ENCODE measurements around the gene CHRNA7.
"Not testable (repeated sequence)": the region's sequence is repeated elsewhere in the genome, so short reads cannot be mapped to it uniquely, and the experiment has no call there.

The CHRNA7 gene

GRCh38 chr15:32180579-32180978, 150.3 kb downstream of the CHRNA7 start:
- H3K27me3 ChIP-seq (ENCODE audit: control insufficient read depth in 1 of 2, insufficient read depth in 2 of 2, low read length in 2 of 2); H3K9me3 ChIP-seq (ENCODE audit: control insufficient read depth in 2 of 2, low read length in 2 of 2); H3K27ac ChIP-seq (ENCODE audit: low read length); H3K4me1 ChIP-seq (ENCODE audit: control insufficient read depth, insufficient read depth, low read length); H3K36me3 ChIP-seq (ENCODE audit: control insufficient read depth in 2 of 2, insufficient read depth in 2 of 2, low read length in 2 of 2); H3K9ac ChIP-seq (ENCODE audit: low read length in 2 of 2); H3K4me3 ChIP-seq (ENCODE audit: low read length in 2 of 2): not testable (repeated sequence)

- H3K9ac ChIP-seq (ENCODE audit: low read length in 2 of 2); H3K9me3 ChIP-seq (ENCODE audit: control insufficient read depth in 2 of 2, low read length in 2 of 2); H3K4me1 ChIP-seq (ENCODE audit: control insufficient read depth, insufficient read depth, low read length); H3K4me3 ChIP-seq (ENCODE audit: low read length in 2 of 2); H3K27ac ChIP-seq (ENCODE audit: low read length); H3K27me3 ChIP-seq (ENCODE audit: control insufficient read depth in 1 of 2, insufficient read depth in 2 of 2, low read length in 2 of 2); H3K36me3 ChIP-seq (ENCODE audit: control insufficient read depth in 2 of 2, insufficient read depth in 2 of 2, low read length in 2 of 2): not testable (repeated sequence)
Measured at GRCh38 chr15:32193780-32194179, 163.5 kb downstream of the CHRNA7 start.

GRCh38 chr15:32196206-32196605, 165.9 kb downstream of the CHRNA7 start:
- not testable (repeated sequence) for H3K9me3 ChIP-seq (ENCODE audit: control insufficient read depth in 2 of 2, low read length in 2 of 2); H3K27ac ChIP-seq (ENCODE audit: low read length); H3K36me3 ChIP-seq (ENCODE audit: control insufficient read depth in 2 of 2, insufficient read depth in 2 of 2, low read length in 2 of 2); H3K27me3 ChIP-seq (ENCODE audit: control insufficient read depth in 1 of 2, insufficient read depth in 2 of 2, low read length in 2 of 2); H3K4me3 ChIP-seq (ENCODE audit: low read length in 2 of 2); H3K9ac ChIP-seq (ENCODE audit: low read length in 2 of 2); H3K4me1 ChIP-seq (ENCODE audit: control insufficient read depth, insufficient read depth, low read length)

- H3K36me3 ChIP-seq (ENCODE audit: control insufficient read depth in 2 of 2, insufficient read depth in 2 of 2, low read length in 2 of 2); H3K27ac ChIP-seq (ENCODE audit: low read length); H3K27me3 ChIP-seq (ENCODE audit: control insufficient read depth in 1 of 2, insufficient read depth in 2 of 2, low read length in 2 of 2); H3K4me3 ChIP-seq (ENCODE audit: low read length in 2 of 2); H3K4me1 ChIP-seq (ENCODE audit: control insufficient read depth, insufficient read depth, low read length); H3K9ac ChIP-seq (ENCODE audit: low read length in 2 of 2); H3K9me3 ChIP-seq (ENCODE audit: control insufficient read depth in 2 of 2, low read length in 2 of 2): not testable (repeated sequence)
Measured at GRCh38 chr15:32198938-32199337, 168.6 kb downstream of the CHRNA7 start.

GRCh38 chr15:32209081-32209480, 178.8 kb downstream of the CHRNA7 start:
- H3K36me3 ChIP-seq (ENCODE audit: control insufficient read depth in 2 of 2, insufficient read depth in 2 of 2, low read length in 2 of 2); H3K27ac ChIP-seq (ENCODE audit: low read length); H3K9ac ChIP-seq (ENCODE audit: low read length in 2 of 2); H3K9me3 ChIP-seq (ENCODE audit: control insufficient read depth in 2 of 2, low read length in 2 of 2); H3K4me3 ChIP-seq (ENCODE audit: low read length in 2 of 2); H3K27me3 ChIP-seq (ENCODE audit: control insufficient read depth in 1 of 2, insufficient read depth in 2 of 2, low read length in 2 of 2); H3K4me1 ChIP-seq (ENCODE audit: control insufficient read depth, insufficient read depth, low read length): not testable (repeated sequence)

GRCh38 chr15:32218666-32219065, 188.4 kb downstream of the CHRNA7 start:
- Histone ChIP-seq H3K27ac (ENCODE audit: low read length) (no peak overlapping the region), H3K9me3 (ENCODE audit: control insufficient read depth in 2 of 2, low read length in 2 of 2) (no peaks in the 10 kb centered on the region), H3K4me1 (ENCODE audit: control insufficient read depth, insufficient read depth, low read length) (no peaks in the 10 kb centered on the region), H3K36me3 (ENCODE audit: control insufficient read depth in 2 of 2, insufficient read depth in 2 of 2, low read length in 2 of 2) (no peaks in the 10 kb centered on the region), H3K4me3 (ENCODE audit: low read length in 2 of 2) (no peak overlapping the region), H3K27me3 (ENCODE audit: control insufficient read depth in 1 of 2, insufficient read depth in 2 of 2, low read length in 2 of 2) (no peaks in the 10 kb centered on the region), H3K9ac (ENCODE audit: low read length in 2 of 2) (no peak overlapping the region)

Data from stomach smooth muscle (tissue), 2 donors.